Activated T-cell treated with anti-CD3 and anti-CD28 coated beads for 48 hours (primary cell): ENCODE measurements around the gene GOLPH3.
A peak's percentile ranks its signal among the peaks of the same experiment; 100 is the strongest.
"Not testable (repeated sequence)": the region's sequence is repeated elsewhere in the genome, so short reads cannot be mapped to it uniquely, and the experiment has no call there.

Experiments used
- DNase-seq: peaks from one replicate; pipeline ENCODE4 v3.0.0-alpha.2; 2020; ENCODE audit warnings: low read depth

GOLPH3 gene

DNA sequence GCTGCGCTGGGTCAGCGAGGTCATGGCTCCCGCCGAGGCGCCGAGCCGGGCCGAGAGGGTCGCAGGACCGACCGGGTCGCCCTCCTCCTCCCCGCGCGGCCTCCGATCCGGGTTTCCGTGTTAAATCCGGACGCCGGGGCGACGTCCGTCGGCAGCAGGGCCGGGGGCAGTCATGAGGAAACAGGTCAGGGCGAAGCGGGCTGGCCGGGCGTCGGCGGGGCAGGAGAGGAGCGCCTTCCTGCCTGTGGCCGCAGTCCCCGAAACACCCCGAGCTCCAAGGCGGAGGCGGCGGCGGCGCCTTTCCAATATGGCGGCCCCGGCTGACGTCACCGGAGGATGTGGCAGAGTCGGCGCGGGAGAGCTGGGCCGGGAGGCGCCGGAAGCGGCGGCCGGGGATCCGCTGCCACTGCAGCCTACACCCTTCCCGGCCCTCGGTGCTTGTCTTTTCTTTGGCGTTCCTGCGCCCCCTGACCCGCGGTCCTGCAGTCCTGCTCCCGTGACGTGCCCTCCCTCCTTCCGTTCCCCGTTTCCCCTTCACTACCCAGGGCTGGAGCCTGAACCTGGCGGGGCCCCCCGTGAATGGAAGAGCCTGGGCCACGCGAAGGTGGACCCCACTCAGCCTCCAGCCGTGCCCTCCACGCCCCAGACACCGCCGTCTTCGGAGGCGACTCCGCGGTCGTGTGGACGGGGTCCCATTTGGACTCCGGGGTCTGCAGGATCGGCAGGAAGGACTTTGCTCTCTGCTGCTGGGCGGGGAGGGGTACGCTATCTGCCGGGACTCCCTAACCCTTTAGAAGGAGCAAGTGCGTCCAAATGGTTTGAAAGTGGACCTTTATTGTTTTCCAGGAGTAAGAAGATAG lies at the start of gene GOLPH3:
Gene GOLPH3 (minus strand): TSS at position 309 of the 860 bp plus-strand sequence. CDS start 285 bp downstream, at position 24.
- peak; percentile 95 for DNase-seq

DNA sequence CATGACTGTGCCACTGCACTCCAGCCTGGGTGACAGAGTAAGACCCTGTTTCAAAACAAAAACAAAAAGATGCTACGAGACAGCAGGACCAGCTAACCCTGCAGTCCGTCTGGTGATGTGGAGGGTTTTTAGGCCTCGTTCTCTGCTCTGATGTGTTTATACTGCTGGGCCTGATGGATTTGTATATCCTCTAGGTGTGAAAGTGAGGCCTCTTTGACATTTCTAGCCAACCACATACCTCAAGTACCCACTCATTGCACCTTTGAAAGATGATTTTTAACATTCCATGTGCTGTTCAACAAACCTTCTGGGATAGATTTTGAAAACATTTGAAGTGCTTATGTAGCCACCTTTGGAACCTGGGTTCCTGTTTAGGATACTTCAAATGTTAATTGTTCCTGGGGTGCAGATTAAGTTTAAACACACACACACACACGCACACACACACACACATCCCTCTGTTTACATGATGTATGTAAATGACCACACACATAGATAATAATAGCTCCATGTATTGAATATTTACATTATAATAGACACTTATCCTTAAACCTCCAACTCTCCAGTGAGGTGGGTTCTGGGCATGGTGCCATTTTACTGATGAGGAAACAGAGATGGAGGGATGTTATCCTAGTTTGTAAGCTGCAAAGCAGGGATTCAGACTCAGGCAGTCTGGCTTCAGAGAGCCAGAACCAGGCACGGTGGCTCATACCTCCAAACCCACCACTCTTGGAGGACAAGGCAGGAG lies 48.8 kb upstream of the GOLPH3 start:
- no peak for DNase-seq

DNA sequence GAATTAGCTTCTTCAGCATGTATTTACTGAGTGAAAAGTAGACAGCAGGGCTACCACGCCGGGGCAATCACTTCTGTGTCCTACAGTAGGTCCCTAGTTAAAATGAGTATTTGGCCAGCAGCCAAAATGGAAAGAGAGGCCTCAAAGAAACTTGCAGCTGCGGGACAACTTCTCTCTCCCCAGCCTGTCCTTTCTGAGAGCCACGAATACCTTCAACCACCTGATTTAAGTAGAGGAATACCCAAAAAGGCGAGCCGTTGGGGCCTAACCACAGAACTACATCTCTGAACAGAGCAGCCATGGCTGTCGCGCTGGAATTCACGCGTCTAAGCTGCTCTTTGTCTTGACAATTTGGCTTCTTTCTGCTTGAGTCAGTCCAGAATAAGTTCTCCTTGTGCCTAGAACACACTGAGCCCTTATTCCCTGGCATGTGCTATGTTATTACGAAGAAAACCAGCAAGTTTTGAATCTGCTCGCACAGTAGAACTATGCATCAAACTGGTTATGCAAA lies 43.8 kb upstream of the GOLPH3 start:
- DNase-seq, result no peak

DNA sequence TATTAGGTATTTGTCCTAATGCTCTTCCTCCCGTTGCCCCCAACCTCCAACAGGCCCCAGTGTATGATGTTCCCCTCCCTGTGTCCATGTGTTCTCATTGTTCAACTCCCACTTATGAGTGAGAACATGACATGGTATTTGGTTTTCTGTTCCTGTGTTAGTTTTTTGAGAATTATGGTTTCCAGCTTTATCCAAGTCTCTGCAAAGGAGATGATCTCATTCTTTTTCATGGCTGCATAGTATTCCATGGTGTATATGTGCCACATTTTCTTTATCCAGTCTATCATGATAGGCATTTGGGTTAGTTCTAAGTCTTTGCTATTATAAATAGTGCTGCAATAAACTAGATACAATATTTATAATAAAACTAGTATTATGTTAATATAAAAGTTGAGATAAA lies 40.2 kb upstream of the GOLPH3 start:
- DNase-seq, result not testable (repeated sequence)

DNA sequence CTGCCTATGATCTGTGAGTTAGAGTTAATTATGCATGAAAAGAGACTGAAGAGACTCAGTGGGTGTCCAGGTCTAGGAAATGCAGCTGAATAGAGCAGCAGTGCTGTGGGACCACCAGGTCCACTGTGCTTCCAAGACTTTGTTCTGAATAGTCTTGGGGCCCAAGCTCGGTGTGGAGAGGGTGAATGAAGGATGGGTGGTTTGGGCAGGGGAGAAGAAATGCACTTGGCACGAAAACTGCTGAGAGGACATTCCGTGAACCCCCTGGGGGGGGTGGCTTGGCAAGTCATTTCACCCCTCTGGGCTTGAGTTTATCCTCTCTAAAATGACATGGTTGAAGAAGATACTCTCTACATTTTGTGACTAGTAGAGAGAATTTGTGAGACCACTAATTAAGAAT lies 36.0 kb upstream of the GOLPH3 start:
- no peak for DNase-seq

DNA sequence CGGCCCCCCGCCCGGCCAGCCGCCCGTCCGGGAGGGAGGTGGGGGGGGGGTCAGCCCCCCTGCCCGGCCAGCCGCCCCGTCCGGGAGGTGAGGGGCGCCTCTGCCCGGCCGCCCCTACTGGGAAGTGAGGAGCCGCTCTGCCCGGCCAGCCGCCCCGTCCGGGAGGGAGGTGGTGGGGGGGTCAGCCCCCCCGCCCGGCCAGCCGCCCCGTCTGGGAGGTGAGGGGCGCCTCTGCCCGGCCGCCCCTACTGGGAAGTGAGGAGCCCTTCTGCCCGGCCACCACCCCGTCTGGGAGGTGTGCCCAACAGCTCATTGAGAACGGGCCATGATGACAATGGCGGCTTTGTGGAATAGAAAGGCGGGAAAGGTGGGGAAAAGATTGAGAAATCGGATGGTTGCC lies 34.7 kb upstream of the GOLPH3 start:
- not testable (repeated sequence) for DNase-seq

DNA sequence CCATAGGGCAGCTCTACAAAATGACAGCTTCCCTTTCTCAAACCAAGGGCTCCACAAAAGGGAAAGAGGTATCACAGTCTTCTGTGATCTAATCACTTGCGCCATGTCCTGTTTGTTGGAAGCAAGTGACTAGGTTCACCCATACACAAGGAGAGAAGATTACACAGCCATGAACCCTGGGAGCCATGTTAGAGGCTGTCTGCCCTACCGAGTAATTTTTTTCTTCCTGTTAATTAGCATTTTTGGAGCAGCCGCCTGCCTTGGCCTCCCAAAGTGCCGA lies 33.2 kb upstream of the GOLPH3 start:
- DNase-seq, result no peak

DNA sequence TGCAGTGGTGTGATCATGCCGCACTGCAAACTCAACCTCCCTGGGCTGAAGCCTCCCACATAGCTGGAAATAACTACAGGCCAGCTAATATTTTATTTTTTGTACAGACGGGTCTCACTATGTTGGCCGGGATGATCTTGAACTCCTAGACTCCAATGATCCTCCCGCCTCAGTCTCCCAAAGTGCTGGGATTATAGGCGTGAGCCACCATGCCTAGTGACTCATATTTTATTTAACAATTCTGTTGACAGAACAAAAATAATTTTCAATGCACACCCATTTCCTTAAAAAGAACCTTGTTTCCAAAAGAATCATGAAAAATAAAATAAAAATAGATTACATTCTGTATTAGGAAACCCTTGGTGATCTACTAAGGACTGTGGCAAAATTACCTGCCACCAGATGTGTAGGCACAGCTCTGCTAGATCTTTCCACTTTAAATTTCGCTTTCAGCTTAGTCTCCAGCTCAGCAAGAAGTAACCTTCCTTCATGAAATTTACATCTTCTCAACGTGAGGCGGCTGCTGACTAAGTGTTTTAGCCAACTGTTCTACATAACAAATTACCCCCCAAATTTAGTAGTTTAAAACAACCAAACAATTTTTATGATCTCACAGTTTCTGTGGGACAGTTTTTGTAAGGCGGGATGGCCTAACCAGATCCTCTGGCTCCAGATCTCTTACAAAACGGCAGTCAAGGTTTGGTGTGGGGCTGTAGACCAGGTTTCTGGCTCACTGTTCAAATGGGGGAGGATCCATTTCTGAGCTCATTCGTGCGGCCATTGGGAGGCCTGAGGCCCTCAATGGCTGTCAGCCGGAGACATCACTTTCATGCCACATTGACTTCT lies 32.6 kb upstream of the GOLPH3 start:
- no peak for DNase-seq

DNA sequence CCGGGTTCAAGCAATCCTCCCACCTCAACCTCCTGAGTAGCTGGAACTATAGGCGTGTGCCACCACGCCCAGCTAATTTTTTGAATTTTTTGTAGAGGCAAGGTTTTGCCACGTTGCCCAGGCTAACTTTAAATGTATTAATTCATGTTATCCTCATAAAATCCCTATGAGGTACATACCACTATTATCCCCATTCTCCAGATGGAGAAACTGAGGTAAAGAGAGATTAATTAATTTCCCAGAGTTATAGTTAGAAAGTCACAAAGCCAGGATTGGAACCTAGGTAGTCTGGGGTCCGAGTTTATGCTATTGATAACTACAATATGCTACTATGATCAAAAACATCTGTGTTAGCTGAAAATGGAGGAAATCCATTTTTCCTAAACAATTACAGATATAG lies 31.9 kb upstream of the GOLPH3 start:
- no peak for DNase-seq

DNA sequence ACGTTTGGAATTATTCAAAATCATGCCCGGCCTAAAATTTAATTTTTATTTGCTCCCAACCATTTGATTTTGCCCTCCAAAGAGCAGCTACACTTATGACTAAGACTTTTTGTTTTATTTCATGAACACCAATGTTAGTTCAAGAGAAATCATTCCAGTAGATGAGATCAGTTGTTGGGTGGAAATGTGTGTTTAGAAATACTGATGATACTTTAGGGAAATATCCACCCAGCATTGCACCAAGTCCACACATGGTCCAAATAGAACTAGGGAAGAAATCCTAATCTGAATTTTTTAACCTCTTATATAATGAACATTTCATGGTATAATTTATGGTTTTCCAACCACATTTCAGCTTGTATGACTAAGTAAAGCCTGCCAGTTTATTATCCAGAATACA lies 28.3 kb upstream of the GOLPH3 start:
- no peak for DNase-seq

DNA sequence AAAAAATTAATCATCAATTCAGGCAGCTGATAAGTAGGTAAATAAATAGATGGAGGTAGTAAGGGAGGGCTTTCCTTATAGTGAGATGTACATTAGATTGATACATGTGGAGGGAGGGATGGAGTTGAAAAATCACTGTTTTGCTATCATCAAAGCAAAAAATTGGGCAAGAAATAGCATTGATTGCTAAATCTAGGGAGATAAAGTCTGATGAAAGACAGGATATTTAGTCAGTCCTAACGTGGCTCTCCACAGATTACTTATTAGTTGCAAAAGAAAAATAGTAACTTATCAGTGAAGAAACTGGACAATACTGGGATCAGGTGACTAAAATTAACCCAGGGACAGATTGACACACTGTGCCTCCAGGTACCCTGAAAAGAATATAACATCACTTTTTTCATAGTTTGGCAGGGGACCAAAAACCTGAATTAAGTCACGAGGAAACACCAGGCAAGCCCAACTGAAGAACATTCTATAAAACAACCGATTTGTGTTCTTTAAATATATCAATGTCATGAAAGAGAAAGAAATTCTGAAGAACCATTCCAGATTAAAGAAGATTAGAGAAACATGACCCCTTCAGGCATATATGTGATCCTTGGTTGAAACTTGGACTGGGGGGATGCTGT lies 27.1 kb upstream of the GOLPH3 start:
- no peak for DNase-seq

DNA sequence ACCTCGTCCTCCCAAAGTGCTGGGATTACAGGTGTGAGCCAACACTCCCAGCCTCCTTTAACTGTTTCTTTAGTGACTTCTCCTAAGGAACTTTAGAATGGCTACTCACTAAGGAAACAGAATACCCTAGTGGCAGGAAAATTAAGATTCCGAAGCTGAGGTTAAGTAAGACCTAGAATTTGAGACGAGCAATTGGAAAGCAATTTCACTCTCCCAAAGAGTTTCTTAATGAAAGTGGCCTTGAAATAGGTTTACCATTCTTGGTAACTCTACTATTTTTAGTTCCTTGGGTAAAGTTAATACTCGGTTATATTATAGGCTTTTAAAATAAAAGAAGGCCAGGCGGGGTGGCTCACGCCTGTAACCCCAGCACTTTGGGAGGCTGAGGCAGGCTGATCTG lies 22.9 kb upstream of the GOLPH3 start:
- DNase-seq, result no peak

DNA sequence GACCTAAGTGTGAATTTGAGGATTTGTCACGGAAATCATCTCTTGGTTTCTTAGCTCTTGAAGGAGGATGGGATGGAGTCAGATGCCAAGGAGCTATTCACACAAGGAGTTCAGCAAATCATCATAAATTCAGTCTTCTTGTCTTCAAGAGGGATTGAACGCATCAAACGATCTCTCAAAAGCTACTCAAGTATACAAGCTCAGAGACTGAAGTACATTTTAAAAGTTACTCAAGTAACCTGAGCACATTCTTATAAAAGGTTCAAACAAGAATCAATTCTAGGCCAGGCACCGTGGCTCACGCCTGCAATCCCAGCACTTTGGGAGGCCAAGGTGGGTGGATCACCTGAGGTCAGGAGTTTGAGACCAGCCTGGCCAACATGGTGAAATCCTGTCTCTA lies 21.1 kb upstream of the GOLPH3 start:
- DNase-seq, result no peak

DNA sequence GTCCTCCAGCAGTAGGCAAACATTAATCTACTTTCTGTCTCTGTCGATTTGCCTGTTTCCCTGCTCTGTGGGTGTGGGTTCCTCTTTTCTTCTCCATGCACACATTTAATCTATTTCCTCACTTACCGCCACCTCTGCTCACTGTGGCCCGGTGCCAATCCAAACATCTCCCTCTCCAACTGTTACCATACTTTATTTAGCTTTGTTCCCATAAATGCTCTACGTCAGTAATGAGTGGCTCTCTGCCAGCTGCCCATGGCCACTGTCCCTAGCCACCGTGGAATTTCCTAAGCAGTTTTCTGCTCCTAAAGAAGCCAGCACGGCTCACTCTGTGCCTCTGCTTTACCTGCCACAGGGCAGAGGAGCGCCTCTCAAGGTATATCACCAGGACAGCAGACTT lies 19.5 kb upstream of the GOLPH3 start:
- no peak for DNase-seq

DNA sequence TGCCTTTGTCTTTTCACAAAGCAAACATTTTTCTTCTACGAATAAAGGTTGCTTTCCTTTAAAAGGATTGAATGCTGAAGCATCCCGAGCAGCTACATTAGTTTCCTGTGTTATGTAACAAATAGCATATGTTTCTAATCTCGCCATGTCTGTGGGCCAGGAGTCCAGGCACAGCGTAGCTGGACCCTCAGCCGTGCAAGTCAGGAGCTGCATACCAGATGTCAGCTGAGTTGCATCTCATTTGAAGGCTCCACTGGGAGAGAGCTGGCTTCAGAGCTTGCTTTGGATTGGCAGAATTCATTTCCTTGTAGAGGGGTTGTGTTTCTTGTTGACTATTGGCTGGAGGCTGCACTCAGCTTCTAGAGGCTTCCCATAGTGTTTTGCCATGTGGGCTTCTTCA lies 16.0 kb upstream of the GOLPH3 start:
- DNase-seq, result no peak

DNA sequence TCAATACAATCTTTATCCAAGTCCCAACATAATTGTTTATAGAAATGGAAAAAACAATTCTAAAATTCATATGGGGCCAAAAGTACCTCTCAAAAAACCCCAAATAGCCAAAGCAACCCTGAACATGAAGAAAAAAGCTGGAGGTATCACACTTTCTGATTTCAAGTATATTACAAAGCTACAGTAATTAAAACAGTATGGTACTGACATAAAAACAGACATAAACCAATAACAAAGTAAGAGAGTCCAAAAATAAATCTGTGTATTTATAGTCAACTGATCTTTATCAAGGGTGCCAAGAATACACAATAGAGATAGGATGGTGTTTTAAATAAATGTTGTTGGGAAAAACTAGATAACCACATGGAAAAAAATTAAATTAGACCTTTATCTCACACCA lies 13.6 kb upstream of the GOLPH3 start:
- DNase-seq, result no peak

DNA sequence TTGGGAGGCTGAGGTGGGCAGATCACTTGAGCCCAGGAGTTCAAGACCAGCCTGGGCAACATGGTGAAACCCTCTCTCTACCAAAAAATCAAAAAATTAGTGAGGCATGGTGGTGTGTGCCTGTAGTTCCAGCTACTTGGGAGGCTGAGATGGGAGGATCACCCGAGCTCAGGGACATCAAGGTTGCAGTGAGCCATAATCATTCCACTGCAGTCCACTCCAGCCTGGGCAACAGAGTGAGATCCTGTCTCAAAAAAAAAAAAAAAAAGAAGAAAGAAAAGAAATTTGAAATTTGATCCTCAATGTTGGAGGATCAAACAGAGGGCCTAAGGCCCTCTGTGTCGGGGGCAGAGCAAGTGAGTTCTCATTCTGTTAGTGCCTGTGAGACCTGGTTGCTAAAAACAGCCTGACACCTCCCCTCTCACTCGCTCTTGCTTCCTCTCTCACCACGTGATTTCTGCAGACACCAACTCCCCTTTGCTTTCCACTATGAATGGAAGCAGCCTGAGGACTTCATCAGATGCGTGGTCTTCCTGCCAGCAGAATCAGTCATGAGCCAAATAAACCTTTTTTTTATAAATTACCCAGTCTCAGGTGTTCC lies 8.4 kb upstream of the GOLPH3 start:
- no peak for DNase-seq

DNA sequence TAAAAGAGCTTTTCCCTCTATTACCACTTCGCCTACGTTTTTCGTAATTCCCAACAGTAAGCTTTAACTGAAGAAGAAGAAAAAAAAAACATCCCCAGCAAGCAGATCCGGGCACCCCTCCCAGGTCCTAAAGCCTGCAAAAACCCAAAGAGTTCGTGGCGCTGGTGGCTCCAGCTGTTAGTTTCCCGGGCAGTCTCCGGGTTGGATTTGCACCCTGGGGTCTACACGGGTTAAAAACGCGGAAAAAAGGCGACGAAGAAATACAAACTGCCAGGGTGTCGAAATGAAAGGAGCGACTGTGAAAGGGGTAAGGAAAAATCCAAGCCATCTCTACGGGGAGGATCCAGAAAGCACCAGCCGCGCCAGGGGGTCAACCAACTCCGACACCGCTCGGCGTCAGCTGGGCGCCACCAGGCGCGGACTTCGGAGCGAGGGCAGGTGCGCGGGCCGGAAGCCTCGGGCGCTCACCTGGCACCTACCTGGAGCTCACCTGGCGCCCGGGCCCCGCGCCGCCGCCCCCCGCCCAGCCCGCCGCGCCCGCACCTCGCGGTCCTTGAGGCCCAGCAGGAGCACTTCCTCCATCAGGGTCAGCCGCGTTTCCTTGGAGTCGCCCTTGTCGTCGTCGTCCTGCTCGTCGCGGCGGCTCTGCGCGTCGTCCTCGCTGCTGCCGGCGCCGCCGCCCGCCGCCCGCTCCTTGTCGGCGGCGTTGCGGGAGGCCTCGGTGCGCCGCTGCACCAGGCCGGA lies 680 bp downstream of the GOLPH3 start:
- peak; percentile 36 for DNase-seq

DNA sequence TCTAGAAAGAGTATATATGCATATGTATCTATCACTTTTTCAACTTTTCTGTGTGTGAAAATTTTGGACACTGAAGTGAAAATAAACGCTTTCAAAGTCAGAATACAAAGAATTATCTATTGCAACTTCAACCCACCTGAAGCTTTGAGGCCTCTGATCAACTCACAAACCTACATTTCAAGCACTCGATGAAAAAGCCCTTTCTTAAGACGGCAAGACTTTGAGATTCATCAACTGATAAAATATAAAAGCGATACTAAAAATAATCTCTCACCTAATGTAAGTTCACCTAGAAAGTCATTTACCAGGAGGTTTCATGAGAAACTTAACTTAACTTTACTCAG lies 1.2 kb downstream of the GOLPH3 start:
- DNase-seq, result no peak

DNA sequence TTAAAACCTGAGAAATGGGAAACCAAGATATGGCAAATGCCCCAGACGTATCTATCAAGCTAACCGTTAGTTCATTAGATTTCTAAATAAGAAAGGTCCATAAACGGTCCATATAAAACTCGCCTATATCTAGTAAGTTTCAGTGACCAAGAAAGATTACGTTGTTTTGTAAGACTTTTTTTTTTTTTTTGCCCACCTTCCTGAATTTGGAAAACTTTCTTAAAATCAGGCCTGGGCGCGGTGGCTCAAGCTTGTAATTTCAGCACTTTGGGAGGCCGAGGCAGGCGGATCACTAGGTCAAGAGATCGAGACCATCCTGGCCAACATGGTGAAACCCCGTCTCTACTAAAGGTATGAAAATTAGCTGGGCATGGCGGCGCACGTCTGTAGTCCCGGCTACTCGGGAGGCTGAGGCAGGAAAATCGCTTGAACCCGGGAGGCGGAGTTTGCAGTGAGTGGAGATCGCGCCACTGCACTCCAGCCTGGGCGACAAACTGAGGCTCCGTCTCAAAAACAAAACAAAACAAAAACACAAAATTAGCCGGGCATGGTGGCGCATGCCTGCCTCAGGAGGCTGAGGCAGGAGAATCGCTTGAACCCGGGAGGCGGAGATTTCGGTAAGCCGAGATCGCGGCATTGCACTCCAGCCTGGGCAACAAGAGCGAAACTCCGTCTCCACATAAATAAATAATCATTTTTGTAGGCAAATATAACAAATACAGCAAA lies 1.8 kb downstream of the GOLPH3 start:
- peak; percentile 7 for DNase-seq
